ENCODE data around the gene DOK5.

DOK5 gene

GRCh38 chr20:54565255-54565654 lies 89.9 kb downstream of the DOK5 start:
- no peak for DNase-seq

- no peak for DNase-seq
These were observed 90.8 kb downstream of the DOK5 start for GRCh38 chr20:54566031-54566688.

DNA sequence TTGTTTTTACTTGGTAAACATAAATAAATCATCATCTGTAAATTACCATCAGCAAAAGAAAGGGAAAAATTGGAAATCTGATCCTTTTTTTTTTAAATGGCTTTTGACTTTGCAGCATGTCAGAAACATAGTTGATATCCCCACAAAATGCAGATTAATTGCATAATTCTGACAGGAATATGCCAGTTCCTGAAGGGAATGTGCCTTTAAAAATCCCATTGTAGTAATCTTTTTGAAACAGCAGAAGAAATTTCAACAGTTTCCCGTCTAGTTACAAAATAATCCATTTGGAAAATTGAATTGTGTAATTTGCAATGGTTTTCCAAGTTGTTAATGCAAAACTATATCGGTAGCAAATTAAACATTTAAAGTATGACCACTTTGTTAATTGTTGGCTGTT lies 95.2 kb downstream of the DOK5 start:
- DNase-seq: no peak

GRCh38 chr20:54572665-54573435 lies 97.5 kb downstream of the DOK5 start:
- no peak for DNase-seq

GRCh38 chr20:54573838-54574237 lies 98.4 kb downstream of the DOK5 start:
- no peak for DNase-seq

- no peak for DNase-seq
These were observed 101.1 kb downstream of the DOK5 start for GRCh38 chr20:54576518-54576917.

DNA sequence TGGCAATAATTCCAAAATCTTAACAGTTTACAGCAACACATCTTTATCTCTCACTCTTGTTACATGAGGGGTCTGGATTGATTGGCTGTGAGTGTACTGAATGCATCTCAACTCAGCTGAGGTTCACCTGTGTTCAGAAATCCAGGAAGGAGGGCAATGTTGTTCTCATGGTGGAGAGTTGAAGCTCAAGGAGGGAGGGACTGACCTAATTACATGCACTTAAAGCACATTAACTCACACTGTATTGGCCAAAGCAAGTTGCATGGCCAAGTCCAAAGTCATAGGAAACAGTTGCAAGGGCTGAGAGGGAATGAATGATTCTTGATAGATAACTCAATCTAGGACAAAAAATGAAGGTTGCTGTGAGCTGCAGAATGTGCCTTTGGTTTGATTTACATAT lies 102.2 kb downstream of the DOK5 start:
- DNase-seq: no peak

GRCh38 chr20:54585217-54585616 lies 109.8 kb downstream of the DOK5 start:
- no peak for DNase-seq

GRCh38 chr20:54587408-54587807 lies 112.0 kb downstream of the DOK5 start:
- DNase-seq: no peak

- DNase-seq: no peak
These were observed 114.1 kb downstream of the DOK5 start for GRCh38 chr20:54589402-54590030.

DNA sequence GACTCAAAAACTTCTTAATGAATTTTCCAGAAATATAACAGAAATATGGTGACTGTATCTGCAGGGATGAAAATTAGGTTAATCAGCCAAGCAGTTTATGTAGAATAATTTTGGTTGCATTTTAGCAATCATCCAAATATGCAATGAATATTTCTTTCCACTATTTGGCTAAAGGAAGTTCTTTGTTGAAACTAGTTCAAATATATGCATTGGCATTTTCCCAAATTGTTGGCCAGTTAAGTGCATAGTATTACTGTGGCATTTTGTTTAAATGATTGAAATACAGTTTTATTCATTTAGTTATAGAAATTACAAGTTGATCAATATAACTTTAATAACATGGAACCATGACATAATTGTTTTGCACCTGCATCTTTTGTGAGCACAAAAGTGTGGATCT lies 115.5 kb downstream of the DOK5 start:
- DNase-seq: no peak

- no peak for DNase-seq
These were observed 121.3 kb downstream of the DOK5 start for GRCh38 chr20:54596651-54597050.

- DNase-seq: no peak
These were observed 123.0 kb downstream of the DOK5 start for GRCh38 chr20:54598352-54598751.

DNA sequence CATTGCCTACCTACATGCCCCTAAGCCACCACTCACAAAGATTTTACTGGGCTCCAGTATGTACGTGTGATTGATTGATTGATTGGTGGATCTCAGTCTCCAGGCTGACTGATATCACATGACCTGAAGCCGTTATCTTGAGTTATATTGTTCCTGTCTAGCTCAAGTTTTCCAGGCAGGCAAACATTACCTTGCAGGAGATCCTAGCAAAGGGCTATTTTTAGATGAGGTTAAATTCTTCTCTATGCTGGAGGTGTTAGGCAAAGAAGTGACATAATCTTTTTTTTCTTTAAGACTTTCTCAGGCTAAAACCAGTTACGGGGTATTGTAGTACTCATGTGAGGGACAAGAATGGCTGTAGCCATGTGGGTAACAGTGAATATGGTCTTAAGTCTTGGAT lies 125.2 kb downstream of the DOK5 start:
- DNase-seq: no peak

- DNase-seq: no peak
These were observed 126.6 kb downstream of the DOK5 start for GRCh38 chr20:54601831-54602515.

- no peak for DNase-seq
These were observed 129.9 kb downstream of the DOK5 start for GRCh38 chr20:54605319-54605718.

DNA sequence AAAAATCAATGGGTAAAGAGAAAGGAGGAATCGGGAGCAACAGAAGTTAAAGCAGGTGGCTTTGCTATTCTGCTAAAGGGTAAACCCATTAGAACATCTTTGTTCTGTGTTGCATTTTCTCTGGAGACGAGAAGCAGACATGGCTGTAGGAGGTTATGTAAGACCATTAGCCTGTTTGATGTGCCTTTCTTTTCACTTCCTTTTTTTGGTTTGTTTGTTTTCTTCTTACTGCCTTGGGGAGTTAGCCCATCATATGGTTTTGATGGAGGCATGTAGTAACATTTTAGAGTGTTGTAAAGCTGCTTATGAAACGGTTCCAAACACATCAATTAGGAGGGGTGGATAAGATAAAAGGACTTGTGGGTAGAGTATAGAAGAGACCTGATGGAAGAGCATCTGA lies 131.0 kb downstream of the DOK5 start:
- no peak for DNase-seq

DNA sequence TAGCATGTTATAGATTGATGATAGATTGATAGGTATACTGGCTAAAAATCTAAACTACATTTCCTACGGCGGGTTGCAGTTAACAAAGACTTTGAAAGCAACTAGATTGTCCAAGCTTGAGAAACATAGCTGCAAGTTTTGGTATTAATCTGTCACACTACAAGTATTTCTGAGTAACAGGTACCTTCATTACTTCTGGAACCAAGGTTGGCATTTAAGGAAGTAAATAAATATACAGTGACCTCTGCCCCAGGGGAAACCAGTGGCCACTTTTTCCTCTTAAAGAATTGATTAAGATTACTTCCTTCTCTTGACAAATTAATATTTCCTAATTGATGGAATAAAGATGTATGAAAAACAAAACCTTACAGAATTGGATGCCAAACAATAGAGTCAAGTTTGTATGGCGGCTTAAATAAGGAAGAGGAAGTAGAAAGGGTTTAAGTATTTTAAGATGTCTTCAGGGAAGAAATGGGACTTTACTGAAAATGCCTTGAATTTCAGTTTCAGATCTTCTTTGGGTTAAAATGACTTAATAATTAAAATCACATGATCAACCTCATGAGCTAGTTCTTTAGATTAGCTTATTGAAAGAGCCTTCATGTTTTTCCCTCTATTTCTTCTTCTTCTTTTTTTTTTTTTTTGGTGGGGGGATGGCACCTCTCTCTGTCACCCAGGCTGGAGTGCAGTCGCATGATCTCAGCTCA lies 132.8 kb downstream of the DOK5 start:
- no peak for DNase-seq

DNA sequence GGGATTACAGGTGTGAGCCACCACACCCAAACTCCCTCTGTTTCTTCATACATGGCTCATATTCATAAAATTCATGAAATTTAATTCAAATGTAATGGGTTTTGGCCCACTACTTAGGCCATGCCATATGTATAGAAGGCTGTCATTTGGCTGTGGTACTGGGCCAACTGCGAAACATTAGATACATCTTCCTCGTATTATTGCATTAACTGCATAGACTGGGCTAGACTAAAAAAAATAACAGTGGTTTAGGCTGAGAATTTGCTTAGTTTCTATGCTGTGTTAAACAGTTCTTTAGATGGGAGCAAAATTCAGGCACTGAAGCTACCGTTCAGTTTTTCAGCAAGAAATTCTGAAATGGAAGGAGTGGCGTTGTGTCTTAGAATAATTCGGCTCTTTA lies 133.6 kb downstream of the DOK5 start:
- DNase-seq: no peak

DNA sequence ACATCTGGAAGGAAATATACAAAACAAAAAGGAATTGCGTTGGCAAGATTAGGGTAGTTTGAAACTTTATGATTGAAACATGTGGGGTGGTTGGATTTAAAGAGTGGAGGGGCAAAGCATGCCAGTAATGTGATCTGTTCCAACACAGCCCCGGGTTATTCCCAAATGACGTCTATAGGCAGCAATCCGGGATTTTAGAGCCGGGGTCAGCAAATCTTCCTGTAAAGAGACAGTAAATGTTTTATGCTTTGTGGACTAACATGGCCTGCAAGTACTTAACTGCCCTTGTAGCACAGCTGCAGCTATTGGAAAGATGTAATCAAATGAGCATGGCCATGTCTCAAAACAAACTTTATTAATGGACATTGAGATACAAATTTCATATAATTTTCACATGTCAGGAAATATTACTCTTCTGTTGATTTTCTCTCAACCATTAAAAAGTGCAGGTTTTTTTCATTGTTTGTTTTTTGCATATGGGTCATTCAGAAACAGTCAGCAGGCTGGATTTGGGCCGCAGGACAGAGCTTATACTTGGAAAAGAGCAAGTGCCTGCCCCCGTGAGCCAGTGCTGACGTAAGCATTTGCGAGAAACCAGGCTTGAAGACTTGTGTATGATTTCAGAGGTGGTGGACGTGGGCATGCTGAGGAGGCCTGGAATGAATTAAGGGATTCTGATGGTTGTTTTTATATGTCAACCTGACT lies 136.5 kb downstream of the DOK5 start:
- DNase-seq: no peak

DNA sequence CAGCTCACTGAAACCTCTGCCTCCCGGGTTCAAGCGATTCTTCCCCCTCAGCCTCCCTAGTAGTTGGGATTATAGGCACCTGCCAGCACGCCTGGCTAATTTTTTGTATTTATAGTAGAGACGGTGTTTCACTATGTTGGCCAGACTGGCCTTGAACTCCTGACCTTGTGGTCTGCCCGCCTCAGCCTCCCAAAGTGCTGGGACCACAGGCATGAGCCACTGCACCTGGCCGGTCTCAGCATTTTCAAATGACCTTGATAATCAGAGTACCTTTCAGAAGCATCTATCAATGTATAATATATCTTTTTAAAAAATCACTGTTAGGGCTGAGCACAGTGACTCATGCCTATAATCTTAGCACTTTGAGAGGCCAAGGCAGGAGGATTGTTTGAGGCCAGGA lies 143.0 kb downstream of the DOK5 start:
- DNase-seq: no peak

- no peak for DNase-seq
These were observed 143.8 kb downstream of the DOK5 start for GRCh38 chr20:54619181-54619580.

Measured in stimulated activated CD4-positive, alpha-beta T cell treated with anti-CD3 and anti-CD28 coated beads, Interleukin-4, amount 100 ng/mL, for 4 hours (primary cell).